ENCODE results near the gene GAGE1. TPM values are rescaled to one million over a fixed set of nuclear protein-coding genes. Genes with fewer than 3 reads are reported as not detected.

GAGE1 gene
- total RNA-seq, 6 donors from 2014 or later = 0.44 to 0.66 TPM; not detected in 4

DNA sequence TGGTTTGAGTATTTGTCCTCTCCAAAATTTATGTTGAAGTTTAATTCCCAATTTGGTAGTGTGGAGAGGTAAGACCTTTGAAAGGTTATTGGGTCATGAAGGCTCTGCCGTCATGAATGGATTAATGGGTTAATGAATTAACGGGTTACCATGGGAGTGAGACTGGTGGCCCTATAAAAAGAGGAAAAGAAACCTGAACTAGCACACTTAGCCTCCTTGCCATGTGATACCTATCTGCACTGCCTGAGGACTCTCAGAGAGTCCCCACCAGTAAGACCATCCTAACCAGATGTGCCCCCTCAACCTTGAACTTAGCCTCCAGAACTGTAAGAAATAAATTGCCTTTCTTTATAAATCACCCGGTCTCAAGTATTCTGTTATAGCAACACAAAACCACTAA lies 57.7 kb downstream of the GAGE1 start:
- ATAC-seq (ENCODE audit: low FRiP score in 2 of 2) (no peak), DNase-seq (no peak)
- no peak for TF ChIP-seq POLR2A (IDR thresholded peaks at IDR 0.05)
- TF ChIP-seq POLR2AphosphoS5 (IDR thresholded peaks at IDR 0.05) = no peak
- no peak for TF ChIP-seq EP300 (IDR thresholded peaks at IDR 0.05)
- TF ChIP-seq, protein P1, sequence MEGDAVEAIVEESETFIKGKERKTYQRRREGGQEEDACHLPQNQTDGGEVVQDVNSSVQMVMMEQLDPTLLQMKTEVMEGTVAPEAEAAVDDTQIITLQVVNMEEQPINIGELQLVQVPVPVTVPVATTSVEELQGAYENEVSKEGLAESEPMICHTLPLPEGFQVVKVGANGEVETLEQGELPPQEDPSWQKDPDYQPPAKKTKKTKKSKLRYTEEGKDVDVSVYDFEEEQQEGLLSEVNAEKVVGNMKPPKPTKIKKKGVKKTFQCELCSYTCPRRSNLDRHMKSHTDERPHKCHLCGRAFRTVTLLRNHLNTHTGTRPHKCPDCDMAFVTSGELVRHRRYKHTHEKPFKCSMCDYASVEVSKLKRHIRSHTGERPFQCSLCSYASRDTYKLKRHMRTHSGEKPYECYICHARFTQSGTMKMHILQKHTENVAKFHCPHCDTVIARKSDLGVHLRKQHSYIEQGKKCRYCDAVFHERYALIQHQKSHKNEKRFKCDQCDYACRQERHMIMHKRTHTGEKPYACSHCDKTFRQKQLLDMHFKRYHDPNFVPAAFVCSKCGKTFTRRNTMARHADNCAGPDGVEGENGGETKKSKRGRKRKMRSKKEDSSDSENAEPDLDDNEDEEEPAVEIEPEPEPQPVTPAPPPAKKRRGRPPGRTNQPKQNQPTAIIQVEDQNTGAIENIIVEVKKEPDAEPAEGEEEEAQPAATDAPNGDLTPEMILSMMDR (IDR thresholded peaks at IDR 0.05) = no peak
- no peaks in the 10 kb centered on the region for H3K4me1 ChIP-seq
- H3K27me3 ChIP-seq = no peaks in the 10 kb centered on the region
- no peaks in the 10 kb centered on the region for H3K9me3 ChIP-seq
- 90% methylated on average over 3 of the region's 3 CpGs for WGBS, 2 donors
- H3K27ac ChIP-seq = no peak overlapping the region
- H3K4me3 ChIP-seq = no peak overlapping the region
- no peaks in the 10 kb centered on the region for H3K36me3 ChIP-seq

Other genes with a start within 250 kb of the GAGE1 start
- not detected for gene GAGE12C, start 66.8 kb upstream of the GAGE1 start, total RNA-seq
- not detected for gene GAGE12D, start 57.3 kb upstream of the GAGE1 start, total RNA-seq
- not detected for gene GAGE12E, start 47.7 kb upstream of the GAGE1 start, total RNA-seq
- gene GAGE12F, start 38.2 kb upstream of the GAGE1 start, total RNA-seq = not detected
- gene GAGE12G, start 28.6 kb upstream of the GAGE1 start, total RNA-seq = not detected
- gene GAGE12H, start 19.1 kb upstream of the GAGE1 start, total RNA-seq = not detected
- gene GAGE2A, start 9.5 kb upstream of the GAGE1 start, total RNA-seq = 1 to 10 TPM in 1 of 6 donors, under 1 TPM in 1, not detected in 4; 0.71 to 1.2 TPM
- not detected for gene PAGE1, start 97.0 kb downstream of the GAGE1 start, total RNA-seq
- gene PAGE4, start 230.3 kb downstream of the GAGE1 start, total RNA-seq = not detected